GM12878 (cell line): ENCODE results near the gene RCN2. TPM values are rescaled to one million over a fixed set of nuclear protein-coding genes. Genes with fewer than 3 reads are reported as not detected.

ENCODE experiments used
- ATAC-seq: fragments of 200-7000 bp; cut with Tn5 transposase; 3 replicates; pipeline ENCODE4 v1.9.1; 2020; ENCODE audit warnings: mild to moderate bottlenecking, moderate library complexity
- BruUV-seq: library from RNA; stranded (reverse); fragments of 400-500 nt; replicated peaks from 2 replicates; lab custom pipeline; 2021; lab: Mats Ljungman, UMichigan
- CTCF ChIA-PET: fragments of 300-600 bp; sonication (Branson Sonifier 250); formaldehyde crosslinking; extraction: SDS; loops from one replicate; lab custom pipeline; 2021; ENCODE audit warnings: inconsistent platforms; lab: Yijun Ruan, JAX
- POLR2A ChIA-PET: fragments of 350-600 bp; formaldehyde crosslinking; extraction: SDS; loops from one replicate; lab custom pipeline; 2021; ENCODE audit warnings: inconsistent platforms; lab: Charles Lee
- RAD21 ChIA-PET: fragments of 300-600 bp; sonication (Branson Sonifier 250); formaldehyde crosslinking; loops from one replicate; lab custom pipeline; 2023; ENCODE audit warnings: antibody characterized with exemption; ENCODE audit not compliant: unreplicated experiment; lab: Charles Lee
- SMC1A ChIA-PET: fragments of 300-600 bp; sonication (Branson Sonifier 250); formaldehyde crosslinking; loops from one replicate; lab custom pipeline; 2023; ENCODE audit not compliant: unreplicated experiment, uncharacterized antibody; lab: Charles Lee
- DNase-seq: peaks from one replicate; pipeline ENCODE4 v3.0.0-alpha.2; 2011; ENCODE audit warnings: low read depth, low spot score
- FAIRE-seq: peaks from 3 replicates; lab custom pipeline; 2011; peaks lifted over from hg19 to GRCh38; lab: Jason Lieb, UNC
- H2AFZ ChIP-seq: 2 replicates; pipeline ENCODE4 v1.6.0; 2011; ENCODE audit warnings: low read depth, low read length, control low read depth; ENCODE audit not compliant: control insufficient read depth
- H3K27ac ChIP-seq: 2 replicates; pipeline ENCODE4 v1.5.1; 2011; ENCODE audit warnings: control low read depth; ENCODE audit not compliant: control insufficient read depth, insufficient read depth
- H3K27me3 ChIP-seq, 2 experiments: replicated peaks in 1 of 2; 2 replicates each; pipeline versions ENCODE4 v1.6.0 to v1.6.1; 2011; ENCODE audit warnings: low read length in 1 of 2; ENCODE audit not compliant: control insufficient read depth in 2 of 2, insufficient read depth in 2 of 2
- H3K36me3 ChIP-seq, 2 experiments: 2 replicates each; pipeline ENCODE4 v1.5.1; 2011; ENCODE audit warnings: low read length in 1 of 2; ENCODE audit not compliant: control insufficient read depth in 2 of 2, insufficient read depth in 2 of 2
- H3K4me1 ChIP-seq: 2 replicates; pipeline ENCODE4 v1.6.1; 2011; ENCODE audit warnings: mild to moderate bottlenecking, low read length, moderate library complexity, mixed read lengths; ENCODE audit not compliant: control insufficient read depth, insufficient read depth
- H3K4me2 ChIP-seq: 2 replicates; pipeline ENCODE4 v1.6.0; 2011; ENCODE audit warnings: control low read depth; ENCODE audit not compliant: control insufficient read depth, insufficient read depth
- H3K4me3 ChIP-seq: fragments of 200-600 bp; sonication (generic); 2 replicates; pipeline ENCODE4 v1.5.1; 2016
- H3K79me2 ChIP-seq: 2 replicates; pipeline ENCODE4 v1.6.0; 2011; ENCODE audit warnings: low read length; ENCODE audit not compliant: control insufficient read depth, insufficient read depth
- H3K9ac ChIP-seq: 2 replicates; pipeline ENCODE4 v1.8.0; 2011; ENCODE audit warnings: low read length, control low read depth, mixed read lengths; ENCODE audit not compliant: control insufficient read depth, insufficient read depth
- H3K9me3 ChIP-seq: replicated peaks from 3 replicates; pipeline ENCODE4 v1.5.1; 2011; ENCODE audit warnings: mild to moderate bottlenecking, low read length; ENCODE audit not compliant: control insufficient read depth, insufficient read depth
- H4K20me1 ChIP-seq: 2 replicates; pipeline ENCODE4 v1.6.0; 2011; ENCODE audit not compliant: control insufficient read depth, insufficient read depth
- BHLHE40 ChIP-seq, 2 experiments: fragments of 450-650 bp in 1 of 2; IDR thresholded peaks; 2 replicates each; pipeline ENCODE4 v1.6.1; 2011 to 2017; ENCODE audit warnings: low read depth in 2 of 2, borderline replicate concordance in 1 of 2, improper control_type of control experiment in 1 of 2, low read length in 1 of 2, mild to moderate bottlenecking in 1 of 2
- CBX3 ChIP-seq: fragments of 200-600 bp; sonication (generic); IDR thresholded peaks from 2 replicates; pipeline ENCODE4 v1.6.1; 2016; ENCODE audit warnings: low read depth, borderline replicate concordance
- E2F4 ChIP-seq: IDR thresholded peaks from 2 replicates; pipeline ENCODE4 v1.6.1; 2012; ENCODE audit warnings: low read depth, low read length, improper control_type of control experiment
- EGR1 ChIP-seq, 2 experiments: IDR thresholded peaks; 1 replicate in 1 of 2; 2 replicates in 1 of 2; pipeline ENCODE4 v1.6.1; 2011 to 2012; ENCODE audit warnings: low read depth in 2 of 2, low read length in 2 of 2, borderline replicate concordance in 1 of 2, mild to moderate bottlenecking in 1 of 2, moderate library complexity in 1 of 2
- POLR2A ChIP-seq: IDR thresholded peaks from 2 replicates; pipeline ENCODE4 v1.6.1; 2011; ENCODE audit warnings: low read depth, mild to moderate bottlenecking, low read length
- POLR2AphosphoS5 ChIP-seq: IDR thresholded peaks from 2 replicates; pipeline ENCODE4 v1.6.1; 2011; ENCODE audit warnings: mild to moderate bottlenecking, low read length, inconsistent platforms
- SKIL ChIP-seq: fragments of 450-650 bp; IDR thresholded peaks from 2 replicates; pipeline ENCODE4 v1.6.1; 2017; ENCODE audit warnings: mild to moderate bottlenecking, low read depth, inconsistent platforms; ENCODE audit not compliant: poor library complexity, severe bottlenecking
- SREBF1 ChIP-seq: IDR thresholded peaks from 2 replicates; pipeline ENCODE4 v1.6.1; 2012; ENCODE audit warnings: mild to moderate bottlenecking, low read length
- USF1 ChIP-seq: IDR thresholded peaks from 2 replicates; pipeline ENCODE4 v1.6.1; 2011; ENCODE audit warnings: borderline replicate concordance, low read depth, mild to moderate bottlenecking, moderate library complexity, mixed read lengths, low read length; ENCODE audit not compliant: insufficient read depth; ENCODE audit errors: extremely low read length
- WRNIP1 ChIP-seq: IDR thresholded peaks from 2 replicates; pipeline ENCODE4 v1.6.1; 2011; ENCODE audit warnings: low read depth, low read length, improper control_type of control experiment, borderline replicate concordance
- ZNF384 ChIP-seq: IDR thresholded peaks from 2 replicates; pipeline ENCODE4 v1.6.1; 2012; ENCODE audit warnings: low read depth, mild to moderate bottlenecking, low read length, improper control_type of control experiment, borderline replicate concordance
- ZZZ3 ChIP-seq: IDR thresholded peaks from 2 replicates; pipeline ENCODE4 v1.6.1; 2011; ENCODE audit warnings: low read depth; ENCODE audit not compliant: control insufficient read depth, insufficient read length
- WGBS: methylation state at CpG from one replicate; pipeline ENCODE4 v1.1.6; 2016; ENCODE audit warnings: low lambda C conversion rate; ENCODE audit not compliant: insufficient replicate concordance, insufficient coverage; ENCODE audit errors: missing lambda C conversion rate; 5-methylcytosine and 5-hydroxymethylcytosine counted together
- in situ Hi-C: fragments of 300-500 bp; cut with MboI; formaldehyde crosslinking; loops from 9 replicates; pipeline ENCODE4 v1.14.3; 2018; ENCODE audit warnings: mixed read lengths
- intact Hi-C: fragments of 100-400 bp; cut with micrococcal nuclease; formaldehyde crosslinking; loops from one replicate; pipeline ENCODE4 v1.14.2; 2022; ENCODE audit not compliant: unreplicated experiment
- polyA plus RNA-seq, 11 experiments: library from polyadenylated mRNA; depleted of rRNA in 4 of 11; unstranded in 6 of 11; stranded (reverse) in 5 of 11; fragments of >200 nt; fragmentation: Nextera tagmentation in 4 of 11; fragmentation: Illumina TruSeq in 1 of 11; extraction: Ambion mirVana in 4 of 11; extraction: Trizol in 1 of 11; gene quantifications; 1 replicate in 1 of 11; 2 replicates in 10 of 11; pipeline versions ENCODE4 v1.2.1 to v1.2.3, GENCODE V29; 2011 to 2016; ENCODE audit warnings: inconsistent platforms in 2 of 11, missing spikeins in 2 of 11, low read depth in 1 of 11
- total RNA-seq, 4 experiments: library from RNA; depleted of rRNA in 3 of 4; stranded (reverse); fragments of >200 nt in 3 of 4; fragmentation: Illumina TruSeq in 1 of 4; extraction: Trizol in 1 of 4; gene quantifications; 2 replicates each; pipeline versions ENCODE4 v1.2.1 to v1.2.3, GENCODE V29; 2013 to 2021

The RCN2 gene
- total and polyA plus RNA-seq, 10 of the 15 experiments (the other 5 are each of a cell fraction or from before 2014, with no cell fraction given) = 4.9 to 41.0 (median 12.9) TPM

- ATAC-seq (no peak), FAIRE-seq (no peak), DNase-seq (no peak)
- 0% methylated on average over 1 of the region's 1 CpG for WGBS
- intact Hi-C loops (no loop called here), in situ Hi-C loops (no loop called here)
- BruUV-seq = no TSS peak
- H3K9me3 ChIP-seq = no peaks in the 10 kb centered on the region
- H4K20me1 ChIP-seq = no peaks in the 10 kb centered on the region
- CTCF ChIA-PET = interaction anchor here (0.9 kb wide), 1 partner anchor 12 kb away, joined by 5 read pairs; no protein-coding TSS in a partner anchor
- POLR2A ChIA-PET = no interaction called here
- no peak overlapping the region for H3K4me3 ChIP-seq
- no peak overlapping the region for H3K27ac ChIP-seq
- no peaks in the 10 kb centered on the region for H3K27me3 ChIP-seq
- H2AFZ ChIP-seq = no peak overlapping the region
- no peak overlapping the region for H3K4me2 ChIP-seq
- SMC1A ChIA-PET = interaction anchor here (1.4 to 2.0 kb wide), 2 partner anchors 8 to 92 kb away, joined by 4 to 9 read pairs; no protein-coding TSS in a partner anchor
- H3K9ac ChIP-seq = no peak overlapping the region
- TF ChIP-seq BHLHE40 (IDR thresholded peaks at IDR 0.05; ENCODE audit: borderline replicate concordance in 1 of 2, low read depth in 2 of 2, low read length in 1 of 2) = no peak
- no peak for TF ChIP-seq SREBF1
- no peaks in the 10 kb centered on the region for H3K79me2 ChIP-seq
- RAD21 ChIA-PET = interaction anchor here (1.3 kb wide), 1 partner anchor 91 kb away, joined by 5 read pairs; no protein-coding TSS in a partner anchor
- H3K36me3 ChIP-seq = peaks cover 0 to 8% of the 10 kb centered on the region in 2 experiments; a peak in 1 of 4 replicates
- H3K4me1 ChIP-seq = peaks cover 14% of the 10 kb centered on the region
These were observed 8.2 kb downstream of the RCN2 start for GRCh38 chr15:76939715-76940114.

- Histone ChIP-seq H3K4me1 (peaks cover 2% of the 10 kb centered on the region; the same call in 1 of the 2 replicates), H3K9me3 (no peaks in the 10 kb centered on the region), H3K4me2 (no peak overlapping the region), H3K9ac (no peak overlapping the region), H3K27ac (no peak overlapping the region), H3K79me2 (no peaks in the 10 kb centered on the region), H3K36me3 (peaks cover 0 to 5% of the 10 kb centered on the region in 2 experiments; a peak in 1 of 4 replicates), H3K4me3 (no peak overlapping the region), H3K27me3 (no peaks in the 10 kb centered on the region), H4K20me1 (no peaks in the 10 kb centered on the region), H2AFZ (no peak overlapping the region)
- no peak for DNase-seq
- POLR2A ChIA-PET = interaction anchor here (0.8 kb wide), 1 partner anchor 122 kb away, joined by 3 read pairs; no protein-coding TSS in a partner anchor
- RAD21 ChIA-PET = interaction anchor here (0.9 to 2.2 kb wide), 7 partner anchors 10 to 602 kb away, joined by 3 to 10 read pairs (median 4); partner anchors contain the start of gene RCN2
- intact Hi-C loops (no loop called here), in situ Hi-C loops (no loop called here)
- no TSS peak for BruUV-seq
- 100% methylated on average over 2 of the region's 2 CpGs for WGBS
- ATAC-seq = no peak
- CTCF ChIA-PET = interaction anchor here (0.6 to 2.2 kb wide), 26 partner anchors 9 to 602 kb away, joined by 3 to 16 read pairs (median 4); no protein-coding TSS in a partner anchor
- SMC1A ChIA-PET = interaction anchor here (0.6 to 2.3 kb wide), 16 partner anchors 14 to 602 kb away, joined by 3 to 10 read pairs (median 3); no protein-coding TSS in a partner anchor
- no peak for FAIRE-seq
- TF ChIP-seq POLR2AphosphoS5 = no peak
- TF ChIP-seq EGR1 (IDR thresholded peaks at IDR 0.05; ENCODE audit: borderline replicate concordance in 1 of 2, low read depth in 2 of 2, low read length in 2 of 2) = no peak
- no peak for TF ChIP-seq E2F4
- no peak for TF ChIP-seq POLR2A
- TF ChIP-seq ZZZ3 = no peak
- no peak for TF ChIP-seq ZNF384
- no peak for TF ChIP-seq USF1
- TF ChIP-seq SKIL = no peak
- no peak for TF ChIP-seq WRNIP1
- TF ChIP-seq CBX3 = no peak
These were observed 10.1 kb downstream of the RCN2 start for GRCh38 chr15:76941636-76942035.
